ENCODE measurements around the gene GLP2R.

GLP2R gene

GRCh38 chr17:9926150-9926804 lies 100.6 kb downstream of the GLP2R start:
- no peak for DNase-seq

GRCh38 chr17:9928601-9929333 lies 103.0 kb downstream of the GLP2R start:
- no peak for DNase-seq

- no peak for DNase-seq
Observed at GRCh38 chr17:9929871-9930270, 104.1 kb downstream of the GLP2R start.

GRCh38 chr17:9931144-9931741 lies 105.5 kb downstream of the GLP2R start:
- no peak for DNase-seq

GRCh38 chr17:9932491-9932890 lies 106.8 kb downstream of the GLP2R start:
- DNase-seq: no peak

GRCh38 chr17:9934331-9934730 lies 108.6 kb downstream of the GLP2R start:
- no peak for DNase-seq

GRCh38 chr17:9935408-9935807 lies 109.7 kb downstream of the GLP2R start:
- no peak for DNase-seq

- DNase-seq: no peak
Observed at GRCh38 chr17:9936095-9936494, 110.4 kb downstream of the GLP2R start.

- DNase-seq: no peak
Observed at GRCh38 chr17:9937241-9937761, 111.6 kb downstream of the GLP2R start.

- no peak for DNase-seq
Observed at GRCh38 chr17:9937901-9938300, 112.2 kb downstream of the GLP2R start.

GRCh38 chr17:9938764-9939163 lies 113.0 kb downstream of the GLP2R start:
- no peak for DNase-seq

GRCh38 chr17:9940841-9941240 lies 115.1 kb downstream of the GLP2R start:
- DNase-seq: no peak

- no peak for DNase-seq
Observed at GRCh38 chr17:9941305-9941704, 115.6 kb downstream of the GLP2R start.
